Activated T-helper 9 cell treated with anti-CD3 and anti-CD28 coated beads, Interleukin-2, amount 50 U/mL, for 16 hours (primary cell): ENCODE results near the gene PAK5.

Experiments used
- DNase-seq: peaks from one replicate; pipeline ENCODE4 v3.0.0-alpha.2; 2020; ENCODE audit warnings: low read depth

Gene PAK5

GRCh38 chr20:9517297-9518162 is 321.3 kb downstream of the PAK5 start:
- no peak for DNase-seq

GRCh38 chr20:9516234-9516871 is 322.5 kb downstream of the PAK5 start:
- DNase-seq, result no peak

- DNase-seq, result no peak
Observed at GRCh38 chr20:9515741-9516233, 323.1 kb downstream of the PAK5 start.

GRCh38 chr20:9515214-9515585 is 323.7 kb downstream of the PAK5 start:
- no peak for DNase-seq

GRCh38 chr20:9514461-9515213 is 324.2 kb downstream of the PAK5 start, which contains the start of gene LAMP5:
TSS of gene LAMP5 (plus strand) at chr20:9514590. CDS start at chr20:9514853, 263 bp downstream.
- no peak for DNase-seq

- no peak for DNase-seq
Observed at GRCh38 chr20:9514072-9514460, 324.8 kb downstream of the PAK5 start.

GRCh38 chr20:9510911-9511310 is 328.0 kb downstream of the PAK5 start:
- no peak for DNase-seq

GRCh38 chr20:9509246-9509645 is 329.6 kb downstream of the PAK5 start:
- no peak for DNase-seq

- DNase-seq, result no peak
Observed at GRCh38 chr20:9508696-9509178, 330.1 kb downstream of the PAK5 start.

- no peak for DNase-seq
Observed at GRCh38 chr20:9508240-9508661, 330.6 kb downstream of the PAK5 start.

- DNase-seq, result no peak
Observed at GRCh38 chr20:9507544-9508239, 331.2 kb downstream of the PAK5 start.

GRCh38 chr20:9506964-9507369 is 331.9 kb downstream of the PAK5 start:
- no peak for DNase-seq

GRCh38 chr20:9506280-9506821 is 332.5 kb downstream of the PAK5 start:
- DNase-seq, result no peak

GRCh38 chr20:9503526-9504245 is 335.2 kb downstream of the PAK5 start:
- no peak for DNase-seq

- DNase-seq, result no peak
Observed at GRCh38 chr20:9501473-9501872, 337.4 kb downstream of the PAK5 start.

- DNase-seq, result no peak
Observed at GRCh38 chr20:9500121-9500520, 338.8 kb downstream of the PAK5 start.

- no peak for DNase-seq
Observed at GRCh38 chr20:9499126-9499899, 339.6 kb downstream of the PAK5 start.

GRCh38 chr20:9498322-9498721 is 340.6 kb downstream of the PAK5 start:
- DNase-seq, result no peak

GRCh38 chr20:9496155-9496554 is 342.7 kb downstream of the PAK5 start:
- no peak for DNase-seq

GRCh38 chr20:9495701-9496100 is 343.2 kb downstream of the PAK5 start:
- no peak for DNase-seq
